ENCODE measurements around the gene ALAS1.

DNA sequence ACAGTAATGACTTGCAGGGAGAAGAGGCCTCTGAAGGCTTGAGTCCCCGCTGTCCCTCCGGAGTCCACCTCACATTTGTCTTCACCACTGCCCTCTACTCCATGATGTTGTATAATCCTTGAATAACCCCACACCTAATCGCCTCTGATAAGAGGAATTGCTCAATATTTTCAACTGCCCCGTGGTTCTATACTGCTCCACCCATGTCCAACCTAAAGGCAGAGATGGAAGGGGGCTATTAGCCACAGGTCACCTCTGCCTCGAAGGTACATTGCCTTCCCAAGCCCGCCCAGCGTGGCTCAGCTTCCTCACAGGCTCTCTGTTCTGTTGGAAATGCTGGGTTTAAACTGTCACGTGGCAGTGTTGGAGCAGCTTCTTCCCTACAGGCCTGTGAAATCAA, 15.0 kb downstream of the ALAS1 start:
- TF ChIP-seq, protein P1, sequence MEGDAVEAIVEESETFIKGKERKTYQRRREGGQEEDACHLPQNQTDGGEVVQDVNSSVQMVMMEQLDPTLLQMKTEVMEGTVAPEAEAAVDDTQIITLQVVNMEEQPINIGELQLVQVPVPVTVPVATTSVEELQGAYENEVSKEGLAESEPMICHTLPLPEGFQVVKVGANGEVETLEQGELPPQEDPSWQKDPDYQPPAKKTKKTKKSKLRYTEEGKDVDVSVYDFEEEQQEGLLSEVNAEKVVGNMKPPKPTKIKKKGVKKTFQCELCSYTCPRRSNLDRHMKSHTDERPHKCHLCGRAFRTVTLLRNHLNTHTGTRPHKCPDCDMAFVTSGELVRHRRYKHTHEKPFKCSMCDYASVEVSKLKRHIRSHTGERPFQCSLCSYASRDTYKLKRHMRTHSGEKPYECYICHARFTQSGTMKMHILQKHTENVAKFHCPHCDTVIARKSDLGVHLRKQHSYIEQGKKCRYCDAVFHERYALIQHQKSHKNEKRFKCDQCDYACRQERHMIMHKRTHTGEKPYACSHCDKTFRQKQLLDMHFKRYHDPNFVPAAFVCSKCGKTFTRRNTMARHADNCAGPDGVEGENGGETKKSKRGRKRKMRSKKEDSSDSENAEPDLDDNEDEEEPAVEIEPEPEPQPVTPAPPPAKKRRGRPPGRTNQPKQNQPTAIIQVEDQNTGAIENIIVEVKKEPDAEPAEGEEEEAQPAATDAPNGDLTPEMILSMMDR (IDR thresholded peaks at IDR 0.05): no peak
- TF ChIP-seq EP300 (IDR thresholded peaks at IDR 0.05): no peak
